Measurements from ENCODE around the gene NHS. TPM values are rescaled to one million over a fixed set of nuclear protein-coding genes. Genes with fewer than 3 reads are reported as not detected.

Gene NHS
- total and polyA plus RNA-seq, 4 experiments from 2014 or later = 0.09 to 0.67 TPM; not detected in 2

DNA sequence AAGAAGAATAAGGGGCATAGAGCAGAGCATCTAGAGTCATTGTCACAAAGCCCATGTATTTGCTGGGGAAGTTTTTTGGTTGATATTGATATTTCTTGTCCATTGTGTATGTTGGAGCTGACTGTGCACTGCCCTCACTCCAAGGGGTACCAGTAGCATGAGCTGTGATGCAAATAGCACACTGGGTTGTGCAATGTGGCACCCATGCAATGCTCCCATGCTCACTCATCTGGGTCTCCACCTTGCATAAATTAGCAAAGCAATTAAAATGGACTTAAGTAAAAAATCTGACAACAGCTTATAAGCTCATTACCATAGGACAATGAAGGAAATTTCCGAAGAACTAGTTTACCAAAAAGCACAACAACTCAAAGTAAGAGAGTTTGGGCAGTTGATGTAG, 87.9 kb downstream of the NHS start:
- no peak overlapping the region for H3K27ac Mint-ChIP-seq
- no peak overlapping the region for H3K4me3 ChIP-seq (ENCODE audit: low read length in 2 of 2)
- no peaks in the 10 kb centered on the region for H3K27me3 Mint-ChIP-seq
- no peak for DNase-seq
- H3K4me3 Mint-ChIP-seq = no peak overlapping the region
- intact Hi-C loops (cut with micrococcal nuclease) = no loop called here
- ChIA-PET POLR2A (ENCODE audit: partially characterized antibody) (no interaction called here), CTCF (ENCODE audit: partially characterized antibody) (no interaction called here)
- peaks cover 0 to 3% (median 0%) of the 10 kb centered on the region in 8 donors for H3K9me3 Mint-ChIP-seq
- H3K36me3 ChIP-seq (ENCODE audit: insufficient read depth, low read length) = no peaks in the 10 kb centered on the region
- H3K4me1 Mint-ChIP-seq = no peaks in the 10 kb centered on the region
- no peaks in the 10 kb centered on the region for H3K4me1 ChIP-seq (ENCODE audit: insufficient read depth, low read length)
- H3K9me3 ChIP-seq (ENCODE audit: control insufficient read depth in 1 of 2, low read length in 2 of 2) = no peaks in the 10 kb centered on the region
- H3K36me3 Mint-ChIP-seq = no peaks in the 10 kb centered on the region
- no peak overlapping the region for H3K27ac ChIP-seq (ENCODE audit: low read depth, low read length)
- no peaks in the 10 kb centered on the region for H3K27me3 ChIP-seq (ENCODE audit: insufficient read depth, low read length)

DNA sequence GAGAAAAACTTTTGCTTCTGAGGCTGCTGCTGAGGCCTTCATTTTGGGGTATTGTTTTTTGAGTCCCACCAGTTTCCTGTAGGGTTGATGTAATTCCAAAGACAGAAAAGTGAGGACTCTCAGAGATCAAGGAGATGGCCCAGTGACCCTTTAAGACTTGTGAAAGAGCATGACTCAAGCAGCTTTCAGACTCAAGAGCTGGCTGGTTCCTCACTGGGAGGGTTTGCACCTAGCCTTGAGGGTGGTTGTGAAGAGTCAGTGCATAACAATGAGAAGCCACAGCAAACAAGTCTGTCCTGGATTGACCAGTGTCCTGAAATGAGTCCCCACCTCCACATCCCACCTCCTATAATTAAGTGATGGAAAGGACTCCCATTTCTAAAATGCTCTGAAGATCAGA, 89.2 kb downstream of the NHS start:
- H3K4me1 Mint-ChIP-seq = no peaks in the 10 kb centered on the region
- CTCF ChIA-PET (ENCODE audit: partially characterized antibody) = no interaction called here
- intact Hi-C loops (cut with micrococcal nuclease) = no loop called here

DNA sequence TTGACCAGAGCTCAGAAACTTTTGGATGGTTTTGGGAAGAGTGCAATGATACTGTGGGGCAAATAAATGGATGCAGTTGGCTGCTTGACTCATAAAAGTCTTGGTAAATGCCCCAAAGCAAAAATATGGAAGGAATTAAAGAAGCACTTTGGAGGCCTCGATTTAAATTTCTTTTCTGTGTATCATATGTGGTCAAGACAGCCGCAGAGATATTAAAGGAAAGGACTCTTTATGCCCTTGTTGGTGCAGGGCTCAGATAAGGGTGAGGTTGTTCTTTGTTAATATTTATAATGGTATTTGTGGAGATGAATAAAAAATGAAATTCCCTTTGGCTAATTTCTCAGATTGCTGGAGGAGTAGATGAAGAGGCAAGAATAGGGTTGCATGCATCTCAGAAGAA, 90.2 kb downstream of the NHS start:
- Mint-ChIP-seq H3K36me3 (no peaks in the 10 kb centered on the region), H3K27ac (no peak overlapping the region), H3K9me3 (peaks cover 0 to 5% (median 0%) of the 10 kb centered on the region in 8 donors), H3K27me3 (no peaks in the 10 kb centered on the region), H3K4me1 (no peaks in the 10 kb centered on the region), H3K4me3 (no peak overlapping the region)
- ChIA-PET POLR2A (ENCODE audit: partially characterized antibody) (no interaction called here), CTCF (ENCODE audit: partially characterized antibody) (no interaction called here)
- no peaks in the 10 kb centered on the region for H3K27me3 ChIP-seq (ENCODE audit: insufficient read depth, low read length)
- no peak for DNase-seq
- H3K36me3 ChIP-seq (ENCODE audit: insufficient read depth, low read length) = no peaks in the 10 kb centered on the region
- no peaks in the 10 kb centered on the region for H3K9me3 ChIP-seq (ENCODE audit: control insufficient read depth in 1 of 2, low read length in 2 of 2)
- no peaks in the 10 kb centered on the region for H3K4me1 ChIP-seq (ENCODE audit: insufficient read depth, low read length)
- no peak overlapping the region for H3K27ac ChIP-seq (ENCODE audit: low read depth, low read length)
- intact Hi-C loops (cut with micrococcal nuclease) = no loop called here
- no peak overlapping the region for H3K4me3 ChIP-seq (ENCODE audit: low read length in 2 of 2)

More for the DNA sequence above, 89.2 kb downstream of the NHS start:
- H3K9me3 Mint-ChIP-seq = peaks cover 0 to 3% (median 0%) of the 10 kb centered on the region in 8 donors
- no peak overlapping the region for H3K4me3 Mint-ChIP-seq
- Histone ChIP-seq H3K27me3 (ENCODE audit: insufficient read depth, low read length) (no peaks in the 10 kb centered on the region), H3K4me3 (ENCODE audit: low read length in 2 of 2) (no peak overlapping the region), H3K36me3 (ENCODE audit: insufficient read depth, low read length) (no peaks in the 10 kb centered on the region), H3K9me3 (ENCODE audit: control insufficient read depth in 1 of 2, low read length in 2 of 2) (no peaks in the 10 kb centered on the region), H3K27ac (ENCODE audit: low read depth, low read length) (no peak overlapping the region), H3K4me1 (ENCODE audit: insufficient read depth, low read length) (no peaks in the 10 kb centered on the region)
- POLR2A ChIA-PET (ENCODE audit: partially characterized antibody) = no interaction called here
- no peak overlapping the region for H3K27ac Mint-ChIP-seq
- no peaks in the 10 kb centered on the region for H3K27me3 Mint-ChIP-seq
- H3K36me3 Mint-ChIP-seq = no peaks in the 10 kb centered on the region
- DNase-seq = no peak

DNA sequence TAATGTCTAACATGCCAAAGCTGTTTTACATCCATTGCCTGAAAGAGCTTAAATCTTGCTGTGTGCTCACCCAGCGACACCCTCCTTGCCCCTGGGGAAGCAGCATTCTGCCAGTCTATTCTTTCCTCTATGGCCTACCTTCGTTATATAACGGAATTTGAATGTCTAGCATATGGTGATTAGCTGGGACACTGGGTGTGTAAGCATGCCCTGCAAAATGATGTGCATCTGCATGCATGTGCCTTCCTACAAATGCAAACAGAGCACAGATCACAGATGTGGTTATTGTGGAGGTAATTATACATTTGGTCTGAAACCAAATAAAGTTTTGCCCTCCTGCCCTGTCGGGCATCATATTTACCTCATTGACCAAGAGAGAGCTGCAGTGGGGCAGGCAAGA, 90.8 kb downstream of the NHS start:
- Histone ChIP-seq H3K27ac (ENCODE audit: low read depth, low read length) (no peak overlapping the region), H3K27me3 (ENCODE audit: insufficient read depth, low read length) (no peaks in the 10 kb centered on the region), H3K4me1 (ENCODE audit: insufficient read depth, low read length) (no peaks in the 10 kb centered on the region), H3K36me3 (ENCODE audit: insufficient read depth, low read length) (no peaks in the 10 kb centered on the region), H3K9me3 (ENCODE audit: control insufficient read depth in 1 of 2, low read length in 2 of 2) (no peaks in the 10 kb centered on the region), H3K4me3 (ENCODE audit: low read length in 2 of 2) (no peak overlapping the region)
- Mint-ChIP-seq H3K4me3 (no peak overlapping the region), H3K27me3 (peaks cover 0 to 2% of the 10 kb centered on the region in 2 donors), H3K27ac (no peak overlapping the region), H3K4me1 (no peaks in the 10 kb centered on the region), H3K9me3 (peaks cover 0 to 5% (median 0%) of the 10 kb centered on the region in 8 donors), H3K36me3 (no peaks in the 10 kb centered on the region)
- DNase-seq = no peak
- intact Hi-C loops (cut with micrococcal nuclease) = no loop called here
- POLR2A ChIA-PET (ENCODE audit: partially characterized antibody) = no interaction called here
- CTCF ChIA-PET (ENCODE audit: partially characterized antibody) = no interaction called here

DNA sequence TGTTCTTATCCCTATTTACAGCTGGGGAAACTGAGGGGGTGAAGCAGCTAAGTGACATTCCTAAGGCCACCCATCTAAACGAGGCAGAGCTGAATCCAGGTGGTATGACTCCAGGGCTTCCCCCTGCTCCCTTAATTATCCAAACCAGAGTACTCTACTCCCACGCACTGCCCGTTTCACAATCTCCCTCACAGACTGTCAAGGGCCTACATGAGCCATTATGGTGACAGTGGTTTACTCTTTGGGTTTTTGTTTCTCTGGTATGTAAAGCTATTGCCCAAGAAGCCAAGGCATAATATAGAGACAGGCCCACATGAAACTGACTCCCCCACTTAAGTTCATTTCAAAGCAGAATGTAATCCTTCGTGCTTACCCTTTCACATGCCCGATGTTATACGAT, 95.1 kb downstream of the NHS start:
- Histone ChIP-seq H3K4me3 (ENCODE audit: low read length in 2 of 2) (no peak overlapping the region), H3K36me3 (ENCODE audit: insufficient read depth, low read length) (no peaks in the 10 kb centered on the region), H3K9me3 (ENCODE audit: control insufficient read depth in 1 of 2, low read length in 2 of 2) (no peaks in the 10 kb centered on the region), H3K27me3 (ENCODE audit: insufficient read depth, low read length) (no peaks in the 10 kb centered on the region), H3K4me1 (ENCODE audit: insufficient read depth, low read length) (no peaks in the 10 kb centered on the region), H3K27ac (ENCODE audit: low read depth, low read length) (no peak overlapping the region)
- POLR2A ChIA-PET (ENCODE audit: partially characterized antibody) = no interaction called here
- H3K27ac Mint-ChIP-seq = no peak overlapping the region
- H3K36me3 Mint-ChIP-seq = no peaks in the 10 kb centered on the region
- CTCF ChIA-PET (ENCODE audit: partially characterized antibody) = no interaction called here
- H3K27me3 Mint-ChIP-seq = peaks cover 0 to 2% of the 10 kb centered on the region in 2 donors
- H3K9me3 Mint-ChIP-seq = peaks cover 0 to 2% (median 0%) of the 10 kb centered on the region in 8 donors
- H3K4me1 Mint-ChIP-seq = no peaks in the 10 kb centered on the region
- intact Hi-C loops (cut with micrococcal nuclease) = no loop called here
- no peak overlapping the region for H3K4me3 Mint-ChIP-seq
- DNase-seq = no peak

DNA sequence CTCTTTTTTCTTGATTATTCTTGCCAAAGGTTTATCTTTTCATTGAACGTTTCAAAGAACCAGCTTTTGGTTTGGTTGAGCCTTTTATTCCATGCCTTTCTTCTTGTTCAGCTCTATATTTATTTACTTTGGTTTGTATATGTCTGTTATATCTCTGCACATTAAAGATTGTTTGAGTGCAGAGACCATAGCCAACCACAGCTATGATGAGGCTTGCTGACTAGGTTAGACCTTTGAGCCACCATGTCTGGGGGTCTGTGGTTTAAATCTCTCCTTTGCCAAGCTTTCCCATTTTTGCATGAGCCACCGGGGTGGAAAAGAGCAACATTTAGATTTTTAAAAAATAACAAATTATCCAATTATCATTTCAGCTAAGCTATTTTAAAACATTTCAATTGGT, 96.1 kb downstream of the NHS start:
- intact Hi-C loops (cut with micrococcal nuclease) = no loop called here
- no peak overlapping the region for H3K4me3 Mint-ChIP-seq
- ChIA-PET CTCF (ENCODE audit: partially characterized antibody) (no interaction called here), POLR2A (ENCODE audit: partially characterized antibody) (no interaction called here)
- peaks cover 0 to 2% (median 0%) of the 10 kb centered on the region in 8 donors for H3K9me3 Mint-ChIP-seq
- H3K36me3 ChIP-seq (ENCODE audit: insufficient read depth, low read length) = no peaks in the 10 kb centered on the region
- DNase-seq = no peak
- H3K27me3 Mint-ChIP-seq = peaks cover 0 to 3% of the 10 kb centered on the region in 2 donors
- H3K4me3 ChIP-seq (ENCODE audit: low read length in 2 of 2) = no peak overlapping the region
- H3K36me3 Mint-ChIP-seq = no peaks in the 10 kb centered on the region
- no peaks in the 10 kb centered on the region for H3K27me3 ChIP-seq (ENCODE audit: insufficient read depth, low read length)
- no peak overlapping the region for H3K27ac Mint-ChIP-seq
- no peaks in the 10 kb centered on the region for H3K4me1 Mint-ChIP-seq
- H3K9me3 ChIP-seq (ENCODE audit: control insufficient read depth in 1 of 2, low read length in 2 of 2) = no peaks in the 10 kb centered on the region
- H3K27ac ChIP-seq (ENCODE audit: low read depth, low read length) = no peak overlapping the region
- no peaks in the 10 kb centered on the region for H3K4me1 ChIP-seq (ENCODE audit: insufficient read depth, low read length)

DNA sequence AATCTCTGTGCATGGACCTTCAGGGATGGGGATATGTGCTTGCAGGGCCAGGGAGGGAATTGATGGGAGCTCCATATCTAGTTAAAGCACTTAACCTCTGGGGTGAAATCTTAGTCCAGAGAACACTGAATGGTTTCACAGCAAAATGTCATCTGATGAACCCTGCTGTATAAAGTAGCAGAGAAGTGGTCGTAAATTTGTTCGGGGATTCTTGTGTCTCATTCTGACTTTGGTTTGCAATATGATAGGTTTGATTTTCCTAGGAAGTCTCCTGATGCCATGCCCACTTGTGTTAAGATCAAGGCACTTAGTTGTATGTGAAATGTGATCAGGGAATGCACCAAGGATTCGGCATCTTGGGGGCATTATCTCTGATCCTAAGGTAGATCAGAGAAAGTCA, 96.9 kb downstream of the NHS start:
- no peak overlapping the region for H3K27ac Mint-ChIP-seq
- DNase-seq = no peak
- POLR2A ChIA-PET (ENCODE audit: partially characterized antibody) = no interaction called here
- peaks cover 0 to 2% (median 0%) of the 10 kb centered on the region in 8 donors for H3K9me3 Mint-ChIP-seq
- Histone ChIP-seq H3K9me3 (ENCODE audit: control insufficient read depth in 1 of 2, low read length in 2 of 2) (no peaks in the 10 kb centered on the region), H3K27ac (ENCODE audit: low read depth, low read length) (no peak overlapping the region), H3K27me3 (ENCODE audit: insufficient read depth, low read length) (no peaks in the 10 kb centered on the region), H3K4me3 (ENCODE audit: low read length in 2 of 2) (no peak overlapping the region), H3K4me1 (ENCODE audit: insufficient read depth, low read length) (no peaks in the 10 kb centered on the region), H3K36me3 (ENCODE audit: insufficient read depth, low read length) (no peaks in the 10 kb centered on the region)
- intact Hi-C loops (cut with micrococcal nuclease) = no loop called here
- no peaks in the 10 kb centered on the region for H3K4me1 Mint-ChIP-seq
- H3K36me3 Mint-ChIP-seq = no peaks in the 10 kb centered on the region
- no peak overlapping the region for H3K4me3 Mint-ChIP-seq
- H3K27me3 Mint-ChIP-seq = peaks cover 0 to 3% of the 10 kb centered on the region in 2 donors
- CTCF ChIA-PET (ENCODE audit: partially characterized antibody) = no interaction called here

DNA sequence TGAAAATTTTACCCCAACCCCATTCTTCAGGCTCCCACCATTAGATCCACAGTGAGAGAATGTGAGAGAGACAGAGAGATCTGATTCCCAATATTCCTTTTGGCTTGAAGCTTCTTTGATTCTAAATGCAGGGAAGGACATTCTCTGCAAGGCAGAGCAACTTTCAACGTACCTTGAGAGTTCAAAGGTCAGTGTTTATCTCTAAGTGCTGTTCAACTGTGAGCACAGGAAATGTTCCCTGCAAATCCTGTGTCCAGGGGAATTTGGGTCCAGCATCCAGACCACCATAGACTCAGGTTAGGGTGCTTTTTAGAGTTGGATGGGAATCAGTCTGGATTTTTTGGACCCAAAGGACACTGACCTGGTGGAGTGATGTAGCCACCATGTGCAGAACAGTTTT, 97.4 kb downstream of the NHS start:
- ChIA-PET CTCF (ENCODE audit: partially characterized antibody) (no interaction called here), POLR2A (ENCODE audit: partially characterized antibody) (no interaction called here)
- Histone ChIP-seq H3K36me3 (ENCODE audit: insufficient read depth, low read length) (no peaks in the 10 kb centered on the region), H3K27me3 (ENCODE audit: insufficient read depth, low read length) (no peaks in the 10 kb centered on the region), H3K27ac (ENCODE audit: low read depth, low read length) (no peak overlapping the region), H3K4me3 (ENCODE audit: low read length in 2 of 2) (no peak overlapping the region), H3K9me3 (ENCODE audit: control insufficient read depth in 1 of 2, low read length in 2 of 2) (no peaks in the 10 kb centered on the region), H3K4me1 (ENCODE audit: insufficient read depth, low read length) (no peaks in the 10 kb centered on the region)
- Mint-ChIP-seq H3K36me3 (no peaks in the 10 kb centered on the region), H3K27ac (no peak overlapping the region), H3K9me3 (peaks cover 0 to 2% (median 0%) of the 10 kb centered on the region in 8 donors), H3K4me1 (no peaks in the 10 kb centered on the region), H3K27me3 (peaks cover 0 to 3% of the 10 kb centered on the region in 2 donors), H3K4me3 (no peak overlapping the region)
- no peak for DNase-seq
- intact Hi-C loops (cut with micrococcal nuclease) = no loop called here

Measured in CD4-positive, alpha-beta memory T cell (primary cell).